CD8-positive, alpha-beta memory T cell (primary cell): ENCODE data around the gene BTBD9. TPM values are rescaled to one million over a fixed set of nuclear protein-coding genes. Genes with fewer than 3 reads are reported as not detected.

Experiments
- CTCF ChIA-PET: fragments of 350-600 bp; sonication (Branson Sonifier 250); formaldehyde crosslinking; loops from one replicate; lab custom pipeline; 2021; ENCODE audit warnings: antibody characterized with exemption; lab: Charles Lee
- POLR2A ChIA-PET: fragments of 350-600 bp; sonication (Branson Sonifier 250); formaldehyde crosslinking; loops from one replicate; lab custom pipeline; 2021; ENCODE audit warnings: antibody characterized with exemption; lab: Charles Lee
- DNase-seq, 5 donors: peaks; one replicate each; pipeline versions ENCODE4 v3.0.0 to v3.0.0-alpha.2; 2020 to 2022; ENCODE audit warnings: mixed read lengths in 1 of 5
- H3K27ac ChIP-seq: one replicate; pipeline ENCODE4 v1.7.0; 2013; ENCODE audit warnings: low read depth, mild to moderate bottlenecking, low read length, moderate library complexity
- H3K27me3 ChIP-seq: 2 replicates; pipeline ENCODE4 v1.7.0; 2013; ENCODE audit warnings: low read length, mild to moderate bottlenecking; ENCODE audit not compliant: insufficient read depth, poor library complexity, severe bottlenecking
- H3K36me3 ChIP-seq: 2 replicates; pipeline ENCODE4 v1.7.0; 2013; ENCODE audit warnings: mild to moderate bottlenecking, low read length, moderate library complexity; ENCODE audit not compliant: insufficient read depth
- H3K4me1 ChIP-seq: 2 replicates; pipeline ENCODE4 v1.7.0; 2013; ENCODE audit warnings: mild to moderate bottlenecking, low read length, moderate library complexity; ENCODE audit not compliant: insufficient read depth
- H3K4me3 ChIP-seq: 2 replicates; pipeline ENCODE4 v1.7.0; 2013; ENCODE audit warnings: mild to moderate bottlenecking, low read length
- H3K9me3 ChIP-seq: 2 replicates; pipeline ENCODE4 v1.7.0; 2013; ENCODE audit warnings: mild to moderate bottlenecking, low read length
- H3K27ac Mint-ChIP-seq, 8 donors: one replicate each; pipeline ENCODE4 v1.8.0; 2020 to 2021; ENCODE audit warnings: mixed read lengths in 8 of 8, mild to moderate bottlenecking in 6 of 8, inconsistent platforms in 3 of 8, moderate library complexity in 3 of 8
- H3K27me3 Mint-ChIP-seq, 2 donors: one replicate each; pipeline ENCODE4 v1.8.0; 2020 to 2021; ENCODE audit warnings: mixed read lengths in 2 of 2, mild to moderate bottlenecking in 1 of 2, moderate library complexity in 1 of 2
- H3K36me3 Mint-ChIP-seq, 3 donors: one replicate each; pipeline ENCODE4 v1.8.0; 2020 to 2021; ENCODE audit warnings: mixed read lengths in 3 of 3, inconsistent platforms in 1 of 3, mild to moderate bottlenecking in 1 of 3
- H3K4me1 Mint-ChIP-seq, 3 donors: one replicate each; pipeline ENCODE4 v1.8.0; 2020 to 2021; ENCODE audit warnings: mixed read lengths in 3 of 3, inconsistent platforms in 1 of 3, mild to moderate bottlenecking in 1 of 3
- H3K4me3 Mint-ChIP-seq, 7 donors: one replicate each; pipeline ENCODE4 v1.8.0; 2020 to 2021; ENCODE audit warnings: mixed read lengths in 7 of 7, mild to moderate bottlenecking in 6 of 7, moderate library complexity in 4 of 7, inconsistent platforms in 2 of 7
- H3K9me3 Mint-ChIP-seq, 5 donors: one replicate each; pipeline ENCODE4 v1.8.0; 2020 to 2022; ENCODE audit warnings: mixed read lengths in 5 of 5, mild to moderate bottlenecking in 3 of 5, moderate library complexity in 2 of 5, inconsistent platforms in 1 of 5
- polyA plus RNA-seq: library from polyadenylated mRNA; unstranded; fragments of 300-500 nt; fragmentation: Illumina TruSeq; gene quantifications from one replicate; pipeline ENCODE4 v1.2.3, GENCODE V29; 2021
- total RNA-seq, 2 experiments: library from RNA; stranded (reverse); gene quantifications; one replicate each; pipeline ENCODE4 v1.2.3, GENCODE V29; 2021

BTBD9 gene
- total and polyA plus RNA-seq, 3 experiments from 2014 or later = 12.2 to 17.7 (median 14.9) TPM

GRCh38 chr6:38391206-38391605 lies 248.5 kb downstream of the BTBD9 start:
- Histone ChIP-seq H3K4me3 (no peak overlapping the region), H3K9me3 (no peaks in the 10 kb centered on the region), H3K4me1 (no peaks in the 10 kb centered on the region), H3K36me3 (no peaks in the 10 kb centered on the region), H3K27me3 (no peaks in the 10 kb centered on the region), H3K27ac (no peak overlapping the region)
- no peaks in the 10 kb centered on the region for H3K27me3 Mint-ChIP-seq
- H3K27ac Mint-ChIP-seq = no peak overlapping the region
- H3K4me1 Mint-ChIP-seq = peaks cover 0 to 5% (median 0%) of the 10 kb centered on the region in 3 donors
- ChIA-PET POLR2A (no interaction called here), CTCF (no interaction called here)
- H3K36me3 Mint-ChIP-seq = peaks cover 2 to 4% (median 2%) of the 10 kb centered on the region in 3 donors
- no peak overlapping the region for H3K4me3 Mint-ChIP-seq
- DNase-seq = no peak
- H3K9me3 Mint-ChIP-seq = no peaks in the 10 kb centered on the region

DNA sequence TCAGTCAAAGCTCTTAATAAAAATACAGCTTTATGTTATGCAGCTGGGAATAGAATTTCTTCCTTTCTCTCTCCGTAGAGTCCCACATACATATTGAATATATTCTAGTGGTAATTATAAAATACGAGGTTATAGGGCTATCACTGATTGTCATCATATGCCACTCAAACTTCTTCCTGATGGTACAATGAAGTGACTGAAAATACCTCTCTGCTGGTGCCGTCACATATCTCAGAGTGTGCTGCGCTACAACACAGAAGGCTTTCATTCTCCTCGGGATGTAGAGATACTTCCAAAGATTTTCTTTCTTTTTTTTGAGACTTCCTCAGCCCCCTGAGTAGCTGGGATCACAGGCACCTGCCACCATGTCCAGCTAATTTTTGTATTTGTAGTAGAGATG lies 249.9 kb downstream of the BTBD9 start:
- no peak overlapping the region for H3K27ac ChIP-seq
- peak overlapping the region in 1 of 8 donors; percentile 7 for H3K27ac Mint-ChIP-seq
- no peaks in the 10 kb centered on the region for H3K9me3 ChIP-seq
- H3K27me3 ChIP-seq = no peaks in the 10 kb centered on the region
- peaks cover 0 to 5% (median 0%) of the 10 kb centered on the region in 3 donors for H3K4me1 Mint-ChIP-seq
- H3K4me1 ChIP-seq = no peaks in the 10 kb centered on the region
- H3K36me3 Mint-ChIP-seq = peaks cover 2 to 4% (median 2%) of the 10 kb centered on the region in 3 donors
- no peaks in the 10 kb centered on the region for H3K36me3 ChIP-seq
- CTCF ChIA-PET = no interaction called here
- no peak for DNase-seq
- no peaks in the 10 kb centered on the region for H3K27me3 Mint-ChIP-seq
- POLR2A ChIA-PET = no interaction called here
- no peak overlapping the region for H3K4me3 ChIP-seq
- H3K4me3 Mint-ChIP-seq = no peak overlapping the region
- H3K9me3 Mint-ChIP-seq = no peaks in the 10 kb centered on the region

- Histone ChIP-seq H3K4me3 (no peak overlapping the region), H3K27ac (no peak overlapping the region), H3K36me3 (no peaks in the 10 kb centered on the region), H3K4me1 (no peaks in the 10 kb centered on the region), H3K9me3 (no peaks in the 10 kb centered on the region), H3K27me3 (no peaks in the 10 kb centered on the region)
- Mint-ChIP-seq H3K27me3 (no peaks in the 10 kb centered on the region), H3K36me3 (no peaks in the 10 kb centered on the region), H3K9me3 (no peaks in the 10 kb centered on the region), H3K27ac (no peak overlapping the region), H3K4me1 (peaks cover 0 to 3% (median 0%) of the 10 kb centered on the region in 3 donors), H3K4me3 (no peak overlapping the region)
- ChIA-PET CTCF (no interaction called here), POLR2A (no interaction called here)
- no peak for DNase-seq
These were observed 251.8 kb downstream of the BTBD9 start for GRCh38 chr6:38387971-38388370.

GRCh38 chr6:38387461-38387860 lies 252.3 kb downstream of the BTBD9 start:
- no peaks in the 10 kb centered on the region for H3K36me3 Mint-ChIP-seq
- no peaks in the 10 kb centered on the region for H3K27me3 Mint-ChIP-seq
- no peak for DNase-seq
- no peaks in the 10 kb centered on the region for H3K27me3 ChIP-seq
- H3K27ac ChIP-seq = no peak overlapping the region
- no peaks in the 10 kb centered on the region for H3K9me3 Mint-ChIP-seq
- CTCF ChIA-PET = no interaction called here
- H3K4me3 ChIP-seq = no peak overlapping the region
- H3K27ac Mint-ChIP-seq = no peak overlapping the region
- no peaks in the 10 kb centered on the region for H3K36me3 ChIP-seq
- H3K4me1 Mint-ChIP-seq = peaks cover 0 to 3% (median 0%) of the 10 kb centered on the region in 3 donors
- H3K4me1 ChIP-seq = no peaks in the 10 kb centered on the region
- POLR2A ChIA-PET = no interaction called here
- H3K9me3 ChIP-seq = no peaks in the 10 kb centered on the region
- H3K4me3 Mint-ChIP-seq = no peak overlapping the region

DNA sequence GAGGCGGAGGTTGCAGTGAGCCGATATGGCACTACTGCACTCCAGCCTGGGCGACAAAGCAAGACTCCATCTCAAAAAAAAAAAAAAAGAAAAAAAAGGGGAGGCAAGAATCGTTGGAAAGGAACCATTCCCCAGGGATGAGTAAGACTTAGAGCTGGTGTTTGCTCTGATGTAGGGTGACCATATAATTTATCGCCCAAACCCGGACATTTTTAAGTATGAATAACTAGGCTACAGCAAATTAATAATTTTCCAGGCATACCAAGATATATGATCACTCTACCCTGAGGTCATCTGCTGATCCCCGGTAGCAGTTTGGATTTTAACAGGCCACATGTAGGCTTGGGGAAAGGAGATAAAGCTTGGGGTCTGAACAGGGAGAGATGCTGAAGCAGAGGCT lies 260.9 kb downstream of the BTBD9 start:
- Mint-ChIP-seq H3K4me1 (peaks cover 0 to 3% (median 0%) of the 10 kb centered on the region in 3 donors), H3K4me3 (no peak overlapping the region), H3K27ac (no peak overlapping the region), H3K9me3 (no peaks in the 10 kb centered on the region), H3K27me3 (no peaks in the 10 kb centered on the region), H3K36me3 (peaks cover 0 to 1% (median 0%) of the 10 kb centered on the region in 3 donors)
- no peak overlapping the region for H3K27ac ChIP-seq
- no peaks in the 10 kb centered on the region for H3K27me3 ChIP-seq
- H3K36me3 ChIP-seq = no peaks in the 10 kb centered on the region
- H3K4me1 ChIP-seq = no peaks in the 10 kb centered on the region
- H3K9me3 ChIP-seq = no peaks in the 10 kb centered on the region
- DNase-seq = no peak
- no peak overlapping the region for H3K4me3 ChIP-seq
- ChIA-PET POLR2A (interaction anchor here (0.7 kb wide), 1 partner anchor 29 kb away, joined by 3 read pairs; no protein-coding TSS in a partner anchor), CTCF (no interaction called here)

DNA sequence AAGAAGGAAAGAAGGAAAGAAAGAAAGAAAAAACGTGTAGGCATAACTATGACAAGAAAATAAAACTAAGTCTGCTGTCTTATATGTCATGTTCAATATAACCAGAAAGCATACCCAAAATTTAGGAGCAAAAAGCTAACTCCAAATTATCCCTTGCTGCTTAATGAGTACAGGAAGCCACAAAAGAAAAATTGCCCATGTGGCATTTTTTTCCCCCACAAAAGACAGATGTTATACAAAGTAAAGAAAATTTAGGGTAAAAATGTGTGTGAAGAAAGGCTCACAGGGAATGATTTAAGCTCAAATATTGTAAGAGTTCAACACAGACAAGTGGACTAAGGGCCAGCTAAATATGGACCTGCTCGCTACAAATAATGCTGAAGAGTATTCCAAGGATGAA lies 263.8 kb downstream of the BTBD9 start:
- Histone ChIP-seq H3K4me3 (no peak overlapping the region), H3K27ac (no peak overlapping the region), H3K9me3 (no peaks in the 10 kb centered on the region), H3K4me1 (no peaks in the 10 kb centered on the region), H3K36me3 (no peaks in the 10 kb centered on the region), H3K27me3 (no peaks in the 10 kb centered on the region)
- Mint-ChIP-seq H3K27me3 (no peaks in the 10 kb centered on the region), H3K4me3 (no peak overlapping the region), H3K36me3 (peaks cover 0 to 4% (median 1%) of the 10 kb centered on the region in 3 donors), H3K4me1 (peaks cover 0 to 3% (median 0%) of the 10 kb centered on the region in 3 donors), H3K27ac (no peak overlapping the region), H3K9me3 (no peaks in the 10 kb centered on the region)
- POLR2A ChIA-PET = no interaction called here
- no peak for DNase-seq
- CTCF ChIA-PET = no interaction called here

- H3K4me1 ChIP-seq = no peaks in the 10 kb centered on the region
- no peaks in the 10 kb centered on the region for H3K36me3 ChIP-seq
- H3K27me3 ChIP-seq = no peaks in the 10 kb centered on the region
- no peak overlapping the region for H3K27ac ChIP-seq
- Mint-ChIP-seq H3K36me3 (peaks cover 0 to 4% (median 2%) of the 10 kb centered on the region in 3 donors), H3K27me3 (no peaks in the 10 kb centered on the region), H3K27ac (no peak overlapping the region), H3K9me3 (no peaks in the 10 kb centered on the region), H3K4me1 (peaks cover 0 to 3% (median 1%) of the 10 kb centered on the region in 3 donors), H3K4me3 (no peak overlapping the region)
- POLR2A ChIA-PET = no interaction called here
- H3K4me3 ChIP-seq = no peak overlapping the region
- no peak for DNase-seq
- no peaks in the 10 kb centered on the region for H3K9me3 ChIP-seq
- CTCF ChIA-PET = no interaction called here
These were observed 264.4 kb downstream of the BTBD9 start for GRCh38 chr6:38375341-38375740.

DNA sequence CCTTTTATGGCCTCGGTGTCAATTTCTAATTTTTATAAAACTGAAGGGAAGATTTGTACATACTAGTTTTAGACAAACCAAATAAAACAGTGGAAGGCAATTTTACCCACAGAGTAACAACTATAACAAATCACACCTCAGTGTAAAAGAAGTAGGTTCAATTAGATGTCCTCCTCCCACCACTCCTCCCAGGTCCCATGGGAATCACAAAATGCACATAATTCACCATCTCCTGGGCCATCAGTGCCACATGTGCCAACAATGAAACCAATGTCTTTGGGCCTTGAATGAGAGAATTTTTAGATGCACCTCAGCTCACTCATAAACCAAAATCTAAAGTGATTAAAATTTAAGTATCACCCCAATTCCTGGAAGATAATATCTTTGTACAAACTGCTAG lies 267.8 kb downstream of the BTBD9 start:
- peaks cover 1 to 5% (median 4%) of the 10 kb centered on the region in 3 donors for H3K36me3 Mint-ChIP-seq
- no peaks in the 10 kb centered on the region for H3K36me3 ChIP-seq
- peaks cover 4 to 11% (median 8%) of the 10 kb centered on the region in 3 donors for H3K4me1 Mint-ChIP-seq
- no peaks in the 10 kb centered on the region for H3K9me3 Mint-ChIP-seq
- no peak for DNase-seq
- CTCF ChIA-PET = no interaction called here
- no peak overlapping the region for H3K27ac Mint-ChIP-seq
- H3K4me1 ChIP-seq = no peaks in the 10 kb centered on the region
- no peaks in the 10 kb centered on the region for H3K27me3 Mint-ChIP-seq
- H3K27ac ChIP-seq = no peak overlapping the region
- no peak overlapping the region for H3K4me3 ChIP-seq
- H3K27me3 ChIP-seq = no peaks in the 10 kb centered on the region
- H3K9me3 ChIP-seq = no peaks in the 10 kb centered on the region
- H3K4me3 Mint-ChIP-seq = no peak overlapping the region
- POLR2A ChIA-PET = no interaction called here
